Stimulated activated memory B cell treated with anti-CD40 and anti-IgM and Interleukin-4, amounts not matched to agents 10 μg/mL and 1 μg/mL and 100 μg/mL, for 72 hours (primary cell): ENCODE measurements around the gene HIVEP3.

Experiments
- ATAC-seq: fragments of 150-1000 bp; cut with Tn5 transposase; 2 replicates; pipeline ENCODE4 v1.10.0; 2021
- H3K27ac Mint-ChIP-seq: one replicate; pipeline ENCODE4 v1.8.0; 2022; ENCODE audit warnings: mild to moderate bottlenecking, mixed read lengths
- H3K27me3 Mint-ChIP-seq: one replicate; pipeline ENCODE4 v1.8.0; 2022; ENCODE audit warnings: mixed read lengths
- H3K36me3 Mint-ChIP-seq: one replicate; pipeline ENCODE4 v1.8.0; 2022; ENCODE audit warnings: mixed read lengths
- H3K4me1 Mint-ChIP-seq: one replicate; pipeline ENCODE4 v1.8.0; 2022; ENCODE audit warnings: mixed read lengths
- H3K4me3 Mint-ChIP-seq: one replicate; pipeline ENCODE4 v1.8.0; 2022; ENCODE audit warnings: mild to moderate bottlenecking, moderate library complexity, mixed read lengths
- H3K9me3 Mint-ChIP-seq: one replicate; pipeline ENCODE4 v1.8.0; 2022; ENCODE audit warnings: mixed read lengths

HIVEP3 gene

DNA sequence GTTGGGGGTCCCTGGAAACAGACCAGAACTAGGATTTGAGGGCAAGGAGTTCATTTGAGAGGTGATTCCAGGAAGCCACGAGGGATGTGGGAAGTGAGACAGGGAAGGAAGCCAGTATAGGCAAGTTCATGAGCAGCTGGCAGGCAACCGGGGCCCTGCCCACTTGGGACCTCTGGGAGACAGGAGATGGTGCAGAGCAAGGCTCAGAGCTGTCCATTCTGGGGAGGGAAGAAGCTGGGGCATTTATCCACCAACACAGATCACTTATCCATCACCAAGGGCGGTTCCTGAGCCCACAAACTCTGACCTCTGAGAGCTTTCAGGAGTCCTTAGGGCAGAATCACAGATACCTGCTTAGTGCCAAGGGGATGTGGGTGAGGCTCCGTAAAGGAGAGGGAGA, 451.0 kb downstream of the HIVEP3 start:
- H3K36me3 Mint-ChIP-seq = no peaks in the 10 kb centered on the region
- no peak overlapping the region for H3K4me3 Mint-ChIP-seq
- no peak for ATAC-seq
- H3K27ac Mint-ChIP-seq = no peak overlapping the region
- H3K27me3 Mint-ChIP-seq = peaks cover 32% of the 10 kb centered on the region
- H3K9me3 Mint-ChIP-seq = no peaks in the 10 kb centered on the region
- no peaks in the 10 kb centered on the region for H3K4me1 Mint-ChIP-seq

GRCh38 chr1:41466146-41466545, 452.6 kb downstream of the HIVEP3 start:
- Mint-ChIP-seq H3K4me1 (no peaks in the 10 kb centered on the region), H3K4me3 (no peak overlapping the region), H3K9me3 (no peaks in the 10 kb centered on the region), H3K36me3 (no peaks in the 10 kb centered on the region), H3K27ac (no peak overlapping the region), H3K27me3 (peaks cover 26% of the 10 kb centered on the region)
- no peak for ATAC-seq

GRCh38 chr1:41465741-41466140, 453.0 kb downstream of the HIVEP3 start:
- Mint-ChIP-seq H3K4me3 (no peak overlapping the region), H3K36me3 (no peaks in the 10 kb centered on the region), H3K9me3 (no peaks in the 10 kb centered on the region), H3K27ac (no peak overlapping the region), H3K4me1 (no peaks in the 10 kb centered on the region), H3K27me3 (peaks cover 26% of the 10 kb centered on the region)
- ATAC-seq = no peak

- H3K27me3 Mint-ChIP-seq = peaks cover 26% of the 10 kb centered on the region
- H3K27ac Mint-ChIP-seq = no peak overlapping the region
- H3K4me3 Mint-ChIP-seq = no peak overlapping the region
- H3K4me1 Mint-ChIP-seq = no peaks in the 10 kb centered on the region
- H3K9me3 Mint-ChIP-seq = no peaks in the 10 kb centered on the region
- no peaks in the 10 kb centered on the region for H3K36me3 Mint-ChIP-seq
- no peak for ATAC-seq
Measured at GRCh38 chr1:41464885-41465284, 453.8 kb downstream of the HIVEP3 start.

GRCh38 chr1:41463516-41463915, 455.2 kb downstream of the HIVEP3 start:
- Mint-ChIP-seq H3K27me3 (peaks cover 26% of the 10 kb centered on the region), H3K9me3 (no peaks in the 10 kb centered on the region), H3K36me3 (no peaks in the 10 kb centered on the region), H3K4me1 (no peaks in the 10 kb centered on the region), H3K27ac (no peak overlapping the region), H3K4me3 (no peak overlapping the region)
- ATAC-seq = no peak

- Mint-ChIP-seq H3K27me3 (peaks cover 18% of the 10 kb centered on the region), H3K36me3 (no peaks in the 10 kb centered on the region), H3K4me1 (no peaks in the 10 kb centered on the region), H3K4me3 (no peak overlapping the region), H3K9me3 (no peaks in the 10 kb centered on the region), H3K27ac (no peak overlapping the region)
- ATAC-seq = no peak
Measured at GRCh38 chr1:41462680-41463004, 456.1 kb downstream of the HIVEP3 start.

GRCh38 chr1:41461790-41462679, 456.7 kb downstream of the HIVEP3 start:
- no peaks in the 10 kb centered on the region for H3K4me1 Mint-ChIP-seq
- H3K9me3 Mint-ChIP-seq = no peaks in the 10 kb centered on the region
- no peaks in the 10 kb centered on the region for H3K36me3 Mint-ChIP-seq
- H3K27me3 Mint-ChIP-seq = peaks cover 13% of the 10 kb centered on the region
- H3K4me3 Mint-ChIP-seq = no peak overlapping the region
- ATAC-seq = no peak
- no peak overlapping the region for H3K27ac Mint-ChIP-seq

DNA sequence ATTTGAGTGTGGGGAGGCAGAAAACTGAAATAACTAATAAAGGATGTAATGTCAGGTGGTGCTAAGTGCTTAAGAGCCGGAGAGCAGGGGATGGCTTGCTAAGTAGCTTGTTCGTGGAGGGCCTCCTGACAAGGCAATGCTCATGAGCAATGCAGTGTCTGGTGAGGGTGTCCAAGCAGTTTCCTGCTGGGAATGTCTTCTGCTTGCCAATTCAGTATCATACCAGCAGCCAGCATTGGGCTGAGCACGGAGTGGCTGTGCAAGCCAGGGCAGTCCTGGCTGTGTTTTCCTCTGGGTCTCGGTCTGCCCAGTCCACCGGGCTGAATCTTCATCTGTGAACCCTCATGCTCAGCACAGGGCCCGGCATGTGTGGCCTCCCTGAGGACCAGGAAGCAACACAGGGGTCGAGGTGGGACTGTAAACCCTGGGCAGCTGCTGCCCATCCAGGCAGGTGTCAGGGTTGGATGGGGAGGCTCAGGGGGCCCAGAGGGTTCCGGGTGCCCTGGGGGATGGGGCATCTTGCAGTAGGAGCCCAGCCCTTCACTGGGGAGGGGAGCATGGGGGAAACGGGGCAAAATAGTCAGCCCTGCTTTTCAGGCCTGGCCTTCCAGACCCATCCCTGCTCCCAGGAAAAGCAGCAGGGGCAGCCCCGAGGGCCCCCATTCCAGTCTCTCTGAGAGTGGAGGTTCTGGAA, 461.7 kb downstream of the HIVEP3 start:
- no peak for ATAC-seq
- Mint-ChIP-seq H3K27me3 (peaks cover 21% of the 10 kb centered on the region), H3K4me1 (no peaks in the 10 kb centered on the region), H3K4me3 (no peak overlapping the region), H3K36me3 (no peaks in the 10 kb centered on the region), H3K9me3 (no peaks in the 10 kb centered on the region), H3K27ac (no peak overlapping the region)
